Measurements from ENCODE around the gene WNT4. TPM values are rescaled to one million over a fixed set of nuclear protein-coding genes. Genes with fewer than 3 reads are reported as not detected.

The WNT4 gene
- total RNA-seq, 4 donors from 2014 or later: 0.19 to 0.33 (median 0.29) TPM; not detected in 1

GRCh38 chr1:22119626-22120468 lies 23.1 kb downstream of the WNT4 start:
- H3K27ac ChIP-seq (replicated peaks in 1 of 4): no peak overlapping the region
- no peak for DNase-seq (ENCODE audit: extremely low spot score)
- no peak overlapping the region for H3K4me3 ChIP-seq
- H3K9me3 ChIP-seq: no peaks in the 10 kb centered on the region
- TF ChIP-seq CTCF (IDR thresholded peaks at IDR 0.05): no peak
- no peak for TF ChIP-seq POLR2A (IDR thresholded peaks at IDR 0.05; ENCODE audit: low read depth)
- no peak for TF ChIP-seq POLR2AphosphoS5 (IDR thresholded peaks at IDR 0.05)
- TF ChIP-seq EP300 (IDR thresholded peaks at IDR 0.05): no peak
- intact Hi-C loops (cut with DNase I): no loop called here
- no peaks in the 10 kb centered on the region for H3K27me3 ChIP-seq
- peaks cover 0 to 34% (median 29%) of the 10 kb centered on the region in 4 donors for H3K36me3 ChIP-seq
- WGBS: 93% methylated on average over 40 of the region's 44 CpGs
- peaks cover 3 to 33% (median 27%) of the 10 kb centered on the region in 4 donors for H3K4me1 ChIP-seq

- DNase-seq (ENCODE audit: extremely low spot score): no peak
- H3K4me1 ChIP-seq: peaks cover 15 to 47% (median 41%) of the 10 kb centered on the region in 4 donors
- H3K36me3 ChIP-seq: peaks cover 0 to 44% (median 35%) of the 10 kb centered on the region in 4 donors
- no peak overlapping the region for H3K27ac ChIP-seq (replicated peaks in 1 of 4)
- no peak overlapping the region for H3K4me3 ChIP-seq
- WGBS: 82% methylated on average over 6 of the region's 8 CpGs
- TF ChIP-seq POLR2A (IDR thresholded peaks at IDR 0.05; ENCODE audit: low read depth): no peak
- TF ChIP-seq CTCF (IDR thresholded peaks at IDR 0.05): no peak
- TF ChIP-seq POLR2AphosphoS5 (IDR thresholded peaks at IDR 0.05): no peak
- no peak for TF ChIP-seq EP300 (IDR thresholded peaks at IDR 0.05)
- intact Hi-C loops (cut with DNase I): no loop called here
- H3K27me3 ChIP-seq: no peaks in the 10 kb centered on the region
- H3K9me3 ChIP-seq: no peaks in the 10 kb centered on the region
These were observed 24.5 kb downstream of the WNT4 start for GRCh38 chr1:22118291-22118992.

GRCh38 chr1:22117851-22118250 lies 25.0 kb downstream of the WNT4 start:
- Histone ChIP-seq H3K4me1 (peaks cover 15 to 50% (median 42%) of the 10 kb centered on the region in 4 donors), H3K36me3 (peaks cover 0 to 50% (median 38%) of the 10 kb centered on the region in 4 donors), H3K27ac (replicated peaks in 1 of 4) (no peak overlapping the region), H3K9me3 (no peaks in the 10 kb centered on the region), H3K27me3 (no peaks in the 10 kb centered on the region), H3K4me3 (no peak overlapping the region)
- intact Hi-C loops (cut with DNase I): no loop called here
- no peak for DNase-seq (ENCODE audit: extremely low spot score)
- 88% methylated on average over 5 of the region's 5 CpGs for WGBS
- TF ChIP-seq CTCF (IDR thresholded peaks at IDR 0.05) (no peak), POLR2A (IDR thresholded peaks at IDR 0.05; ENCODE audit: low read depth) (no peak), POLR2AphosphoS5 (IDR thresholded peaks at IDR 0.05) (no peak), EP300 (IDR thresholded peaks at IDR 0.05) (no peak)

- Histone ChIP-seq H3K9me3 (no peaks in the 10 kb centered on the region), H3K27me3 (no peaks in the 10 kb centered on the region), H3K27ac (replicated peaks in 1 of 4) (no peak overlapping the region), H3K4me3 (no peak overlapping the region), H3K36me3 (peaks cover 0 to 56% (median 43%) of the 10 kb centered on the region in 4 donors), H3K4me1 (peaks cover 19 to 56% (median 47%) of the 10 kb centered on the region in 4 donors)
- DNase-seq (ENCODE audit: extremely low spot score): no peak
- TF ChIP-seq POLR2A (IDR thresholded peaks at IDR 0.05; ENCODE audit: low read depth): no peak
- no peak for TF ChIP-seq CTCF (IDR thresholded peaks at IDR 0.05)
- no peak for TF ChIP-seq EP300 (IDR thresholded peaks at IDR 0.05)
- intact Hi-C loops (cut with DNase I): no loop called here
- WGBS: 57% methylated on average over 4 of the region's 4 CpGs
These were observed 25.7 kb downstream of the WNT4 start for GRCh38 chr1:22117238-22117637.

Measured in esophagus muscularis mucosa (tissue), 4 donors.